Fibroblast of skin of scalp (primary cell): ENCODE measurements around the gene AKAP8L.

Source experiments
- DNase-seq: peaks from one replicate; pipeline ENCODE4 v3.0.0-alpha.2; 2013

Gene AKAP8L

DNA sequence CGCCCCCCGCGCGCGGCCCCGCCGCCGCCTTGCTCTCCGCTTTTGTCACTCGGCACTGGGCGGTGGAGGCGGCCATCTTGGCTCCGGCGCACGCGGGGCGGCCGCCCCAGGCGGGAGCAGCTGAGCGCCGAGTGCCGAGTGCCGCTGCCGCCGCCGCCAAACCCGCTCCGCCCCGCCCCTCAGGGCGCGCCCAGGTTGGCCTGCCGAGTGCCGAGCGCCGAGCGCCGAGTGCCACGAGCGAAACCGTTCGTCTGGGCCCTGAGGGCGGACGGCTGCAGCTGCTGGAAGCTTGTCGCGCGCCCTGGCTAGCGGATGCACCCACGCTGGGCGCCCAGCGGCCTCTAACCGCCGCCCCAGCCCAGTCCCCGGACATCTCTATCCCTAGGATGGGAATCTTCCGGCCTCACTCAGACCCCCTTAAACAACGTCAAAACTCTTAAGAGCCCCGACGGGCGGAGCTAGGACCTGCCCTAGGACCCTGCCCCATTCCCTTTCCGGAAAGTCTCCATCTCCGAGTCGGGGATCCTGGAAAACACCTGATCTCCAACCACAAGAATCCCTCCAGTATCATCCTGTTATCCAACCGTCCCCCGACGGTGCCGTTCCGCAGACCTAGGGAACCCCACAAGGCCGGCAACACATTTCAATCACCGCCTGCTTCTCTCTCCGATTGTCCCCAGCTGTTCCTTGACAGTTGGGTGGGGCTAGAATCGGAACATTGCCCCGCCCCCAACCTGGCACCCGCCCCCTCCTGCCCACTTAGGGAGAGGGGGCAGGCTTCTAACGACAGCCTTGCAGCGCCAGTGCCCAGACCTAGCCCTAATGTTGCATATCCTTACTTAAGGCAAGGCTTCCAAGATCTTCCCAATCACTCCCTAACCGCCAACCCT is 14.1 kb upstream of the AKAP8L start:
- DNase-seq: peak; percentile 93

DNA sequence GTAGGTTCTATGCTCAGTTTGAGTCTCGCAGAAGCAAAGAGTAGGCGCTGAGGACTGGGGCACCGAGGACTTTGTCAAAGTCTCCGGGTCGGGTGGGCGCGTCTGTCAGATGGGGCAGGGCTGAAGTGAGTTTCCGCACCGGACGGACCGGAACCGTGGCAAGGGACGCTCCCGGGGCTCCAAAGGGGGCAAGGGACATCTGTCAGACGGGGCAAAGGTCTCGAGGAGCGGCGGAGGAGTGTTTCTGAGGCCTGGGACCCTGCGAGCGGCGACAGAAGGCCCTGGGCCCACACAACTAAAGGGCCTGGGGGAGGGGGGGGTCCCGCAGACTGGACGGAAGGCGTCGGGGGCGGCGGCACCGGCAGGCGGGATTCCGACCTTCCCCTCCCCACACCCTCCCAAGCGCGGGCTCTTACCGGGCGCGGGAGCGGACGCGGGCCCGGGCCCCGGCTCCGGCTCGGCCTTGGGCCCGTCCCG is 13.3 kb upstream of the AKAP8L start:
- DNase-seq: no peak

DNA sequence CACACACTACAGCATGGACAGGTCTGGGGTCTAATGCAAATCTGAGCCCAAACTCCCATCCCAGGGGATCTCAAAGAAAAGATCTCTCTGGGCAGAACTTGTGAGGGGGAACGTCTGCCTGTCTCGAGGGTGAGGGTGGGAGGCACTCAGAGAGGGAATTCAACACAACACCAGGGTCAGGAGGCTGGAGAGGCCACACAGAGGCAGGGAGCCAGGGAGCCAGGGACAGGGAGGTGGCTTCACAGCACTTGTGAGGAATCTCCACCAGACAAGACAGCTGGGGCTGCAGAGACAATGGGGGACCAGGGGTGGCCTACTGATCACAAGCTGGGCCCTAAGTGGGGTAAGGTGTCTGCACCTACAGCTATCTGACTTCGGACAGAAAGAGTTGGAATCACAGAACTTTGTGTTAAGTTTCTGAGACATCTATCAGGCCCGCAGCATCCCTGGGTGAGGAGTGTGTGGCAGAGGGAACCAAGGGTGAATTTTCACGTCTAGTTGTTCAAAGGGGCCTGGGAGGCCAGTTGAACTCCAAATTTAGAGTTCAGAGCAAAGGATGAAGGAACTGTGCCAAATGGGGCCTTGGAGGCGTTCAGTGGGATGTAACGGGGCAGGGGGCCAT is 12.7 kb upstream of the AKAP8L start:
- DNase-seq: no peak

DNA sequence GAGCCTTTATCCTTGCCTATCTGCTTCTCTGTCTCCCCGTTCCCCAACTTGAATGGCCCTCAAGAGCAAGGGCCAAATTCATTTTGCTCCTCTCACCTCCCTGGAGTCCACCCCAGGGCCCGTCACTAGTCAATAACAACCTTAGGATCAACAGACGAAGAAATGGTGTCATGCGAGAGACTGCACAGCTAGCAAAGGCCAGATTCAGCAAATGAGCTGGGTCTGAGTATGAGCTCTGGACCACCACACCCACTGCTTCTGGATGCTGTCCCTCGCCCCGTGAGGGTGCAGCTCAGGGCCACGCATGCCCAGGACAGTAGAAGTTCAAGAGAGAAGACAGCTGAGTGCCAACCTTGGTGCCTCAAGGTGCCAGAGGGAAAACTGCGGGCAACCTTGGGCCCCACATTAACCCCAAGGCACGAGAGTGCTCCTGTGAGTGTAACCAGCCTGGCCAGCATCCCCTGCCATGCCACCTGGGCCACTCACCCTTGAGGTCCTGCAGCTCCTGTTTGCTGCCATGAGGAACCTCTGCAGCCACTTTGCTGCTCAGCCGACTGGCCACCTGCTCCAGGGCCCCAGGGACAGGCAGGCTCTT is 11.8 kb upstream of the AKAP8L start:
- no peak for DNase-seq

DNA sequence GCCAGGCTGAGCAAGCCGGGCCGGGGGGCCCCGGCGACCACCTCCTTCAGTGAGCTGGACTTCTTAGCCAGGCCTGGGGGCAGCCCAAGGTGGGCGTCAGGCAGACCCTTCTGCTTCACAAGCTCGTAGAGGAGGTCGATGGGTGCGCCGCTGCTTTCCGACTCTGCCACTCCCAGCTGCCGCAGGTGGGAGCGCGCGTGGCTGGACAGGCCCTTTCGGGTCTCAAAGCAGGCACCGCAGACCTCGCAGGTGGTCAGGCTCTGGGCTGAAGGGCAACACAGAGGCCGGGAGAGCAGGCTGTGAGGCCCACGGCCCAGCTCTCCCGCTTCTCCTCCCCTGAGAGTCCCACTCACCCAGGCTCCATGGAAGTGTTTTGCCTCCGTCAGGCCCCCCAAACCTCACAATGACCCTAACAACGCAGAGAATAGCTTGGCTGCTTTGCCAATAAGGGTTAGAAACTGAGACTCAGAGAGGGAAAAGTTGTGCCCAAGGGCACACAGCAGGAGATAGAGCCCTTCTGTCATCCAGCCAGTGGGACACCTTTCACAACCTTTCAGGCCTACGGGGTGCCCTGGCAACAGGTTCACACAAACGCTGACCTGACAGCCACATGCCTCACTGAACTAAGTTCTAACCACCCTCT is 11.2 kb upstream of the AKAP8L start:
- DNase-seq: no peak

DNA sequence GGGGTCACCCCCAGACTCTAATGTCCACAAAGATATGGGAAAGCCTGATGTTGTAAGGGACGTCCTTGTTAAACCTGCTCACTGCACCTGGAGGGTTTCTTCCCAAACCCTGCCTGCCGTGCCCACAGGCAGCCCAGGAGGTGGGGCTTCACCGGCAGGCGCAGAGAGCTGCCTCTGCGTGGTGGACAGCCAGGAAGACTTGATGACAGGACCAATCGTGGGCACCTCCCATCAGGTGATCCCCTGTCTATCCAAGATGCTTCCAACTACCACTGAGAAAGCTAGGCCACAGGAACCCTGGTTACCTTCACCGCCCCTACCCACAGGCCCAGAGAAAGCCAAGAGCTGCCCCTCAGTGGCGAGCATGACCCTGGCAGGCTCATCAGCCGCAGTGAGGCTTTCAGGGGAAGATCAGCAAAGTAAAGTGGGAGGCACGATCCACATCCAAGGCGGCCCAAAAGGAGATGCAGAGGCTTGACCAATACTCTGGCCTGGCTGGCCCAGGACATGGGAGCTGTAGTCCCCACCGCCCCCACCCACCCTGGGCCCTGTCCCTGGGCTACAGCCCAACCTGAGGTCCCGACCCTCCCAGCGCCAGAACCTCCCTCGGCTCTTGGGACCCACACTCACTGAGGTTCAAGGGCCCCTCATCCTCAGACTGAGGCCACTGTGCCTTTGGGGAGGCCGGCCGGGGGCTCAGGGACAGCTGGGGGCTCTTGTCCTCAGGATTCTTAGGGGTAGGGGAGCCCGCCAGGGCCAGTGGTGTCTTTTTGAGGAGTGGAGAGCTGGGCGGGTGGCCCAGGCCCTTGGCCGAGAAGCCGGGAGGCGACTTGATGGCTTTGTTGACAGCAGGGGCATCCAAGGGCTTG is 10.4 kb upstream of the AKAP8L start:
- DNase-seq: no peak

DNA sequence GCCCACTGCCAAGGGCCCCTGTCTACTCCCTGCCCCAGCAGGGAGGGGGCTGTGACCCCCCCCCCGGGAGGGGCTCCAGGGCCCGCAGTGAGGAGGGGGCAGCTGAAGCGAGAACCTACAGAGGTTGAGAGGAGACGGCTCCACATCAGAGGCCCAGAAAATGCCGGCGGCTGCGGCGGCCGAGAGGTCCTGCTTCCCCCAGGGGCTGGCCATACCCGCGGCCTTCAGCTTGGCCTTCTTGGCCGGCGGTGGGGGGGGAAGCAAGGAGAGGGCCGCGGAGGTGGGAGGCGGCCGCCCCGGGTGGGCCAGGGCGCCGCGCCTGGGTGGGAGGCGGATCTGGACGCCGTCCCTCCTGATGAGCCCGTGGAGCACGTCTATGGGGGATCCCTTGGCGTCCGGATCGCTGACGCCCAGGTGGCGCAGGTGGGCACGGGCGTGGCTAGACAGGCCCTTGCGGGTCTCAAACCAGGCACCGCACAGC is 9.2 kb upstream of the AKAP8L start:
- no peak for DNase-seq

- no peak for DNase-seq
Measured at GRCh38 chr19:15427350-15427700, 8.5 kb upstream of the AKAP8L start.

- DNase-seq: no peak
Measured at GRCh38 chr19:15426485-15427349, 7.9 kb upstream of the AKAP8L start.

GRCh38 chr19:15425321-15425950 is 6.6 kb upstream of the AKAP8L start:
- DNase-seq: no peak

- DNase-seq: no peak
Measured at GRCh38 chr19:15424692-15425272, 6.0 kb upstream of the AKAP8L start.

DNA sequence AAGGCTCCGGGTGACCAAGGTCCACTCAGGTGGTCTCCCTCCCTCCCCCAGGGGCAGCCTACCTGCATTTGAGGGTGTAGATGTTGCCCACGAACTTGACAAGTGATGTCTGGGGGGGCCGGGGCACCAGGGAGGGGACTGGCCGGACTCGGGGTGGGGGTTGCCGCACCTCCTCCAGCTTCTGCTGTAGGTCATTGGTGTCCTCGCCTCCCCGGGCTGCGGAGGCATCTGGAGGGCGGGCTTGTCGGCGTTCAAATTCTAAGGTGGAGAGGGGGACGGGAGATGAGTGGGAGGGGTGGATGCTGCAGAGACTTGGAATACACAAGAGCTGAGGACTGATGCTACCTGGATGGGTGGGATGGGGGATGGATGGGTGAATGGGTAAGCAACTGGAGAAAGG is 5.3 kb upstream of the AKAP8L start:
- DNase-seq: no peak

- no peak for DNase-seq
Measured at GRCh38 chr19:15423130-15423529, 4.3 kb upstream of the AKAP8L start.

DNA sequence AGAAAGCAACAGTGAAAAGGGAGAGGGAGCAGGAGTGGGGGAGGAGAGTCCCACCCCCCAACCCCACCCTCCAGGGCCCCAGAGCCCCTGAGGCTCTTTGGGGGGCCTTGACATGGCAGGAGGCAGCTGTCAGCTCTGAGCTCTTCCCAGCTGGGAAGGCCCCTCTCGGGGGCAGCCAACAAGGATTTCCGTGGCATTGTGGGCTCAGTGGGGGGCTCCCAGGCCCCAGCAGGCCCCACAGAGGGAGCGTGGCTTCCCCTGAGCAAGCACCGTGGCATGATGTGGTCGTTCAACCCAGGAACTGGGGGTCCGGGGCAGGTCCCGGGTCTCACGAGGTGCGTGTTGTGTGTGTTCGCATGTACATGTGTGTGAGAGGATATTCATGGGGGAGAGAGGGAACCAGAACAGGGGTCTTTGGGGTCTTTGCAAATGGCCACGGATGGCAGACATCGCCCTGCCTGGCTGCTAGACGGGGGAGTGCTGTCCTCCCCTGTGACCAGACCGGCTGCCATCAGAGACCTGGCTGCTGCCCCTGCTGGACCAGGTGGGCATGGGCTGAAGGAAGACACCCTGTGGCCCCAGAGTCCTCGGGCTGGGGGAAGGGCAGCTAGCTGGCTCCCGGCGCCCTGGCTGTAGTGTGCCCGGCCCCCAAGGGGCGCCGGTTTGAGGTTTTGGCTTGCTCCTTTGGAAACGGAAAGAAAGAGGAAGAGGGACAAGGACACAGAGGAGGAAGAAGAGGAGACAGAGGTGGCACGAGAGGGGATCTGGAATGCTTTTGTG is 3.7 kb upstream of the AKAP8L start:
- DNase-seq: no peak

DNA sequence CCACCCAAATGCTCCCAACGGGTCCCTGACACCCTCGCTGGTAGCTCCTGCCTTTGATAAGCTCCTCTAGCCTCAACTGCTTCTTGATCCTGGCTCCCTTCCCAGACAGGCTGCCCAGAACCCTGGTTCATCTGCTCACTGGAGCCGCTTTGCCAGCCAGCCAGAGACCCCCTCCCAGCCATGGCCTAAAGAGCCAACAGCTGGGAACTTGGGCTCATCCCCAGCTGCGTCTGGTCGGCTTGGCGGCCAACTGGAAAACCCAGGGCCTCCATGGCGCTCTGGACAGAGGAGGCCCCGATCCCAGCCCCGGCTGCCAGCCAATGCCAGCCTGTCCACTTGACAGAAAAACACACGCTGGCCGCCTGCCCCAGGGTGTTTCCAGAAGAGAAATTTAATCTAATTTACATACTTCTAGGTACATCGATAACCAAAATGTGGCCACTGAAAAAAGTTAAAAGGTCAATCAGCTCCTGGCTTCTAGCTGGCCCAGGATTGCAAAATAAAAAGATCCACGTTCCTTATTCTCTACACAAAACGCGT is 3.0 kb upstream of the AKAP8L start:
- no peak for DNase-seq

DNA sequence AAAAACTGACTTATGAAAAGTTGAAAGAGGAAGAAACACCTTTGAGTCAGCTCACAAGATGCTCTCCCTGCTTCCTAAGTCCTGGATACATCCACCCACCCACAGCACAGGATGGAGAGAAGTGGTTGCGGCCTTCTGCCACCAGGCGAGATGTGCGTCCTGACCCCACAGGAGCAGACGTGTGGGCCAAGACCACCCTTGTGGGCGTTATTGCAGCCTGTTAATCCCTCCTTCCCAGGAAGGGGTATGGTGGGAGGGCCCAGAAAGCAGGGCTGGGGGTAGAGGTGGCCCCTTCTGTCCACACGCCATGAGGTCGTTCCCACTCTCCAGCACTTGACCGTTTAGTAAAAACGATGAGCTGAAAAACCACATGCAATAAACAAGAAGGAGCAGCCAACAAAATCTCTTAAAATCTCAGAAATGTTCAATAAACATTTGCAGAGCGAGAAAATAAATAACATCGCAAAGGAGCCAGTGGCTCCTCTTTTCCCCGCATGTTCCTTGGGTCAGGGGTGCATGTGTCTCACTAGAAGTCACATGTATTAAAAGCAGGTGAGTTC is 2.4 kb upstream of the AKAP8L start:
- DNase-seq: no peak

- no peak for DNase-seq
Measured at GRCh38 chr19:15419413-15420025, 731 bp upstream of the AKAP8L start.

DNA sequence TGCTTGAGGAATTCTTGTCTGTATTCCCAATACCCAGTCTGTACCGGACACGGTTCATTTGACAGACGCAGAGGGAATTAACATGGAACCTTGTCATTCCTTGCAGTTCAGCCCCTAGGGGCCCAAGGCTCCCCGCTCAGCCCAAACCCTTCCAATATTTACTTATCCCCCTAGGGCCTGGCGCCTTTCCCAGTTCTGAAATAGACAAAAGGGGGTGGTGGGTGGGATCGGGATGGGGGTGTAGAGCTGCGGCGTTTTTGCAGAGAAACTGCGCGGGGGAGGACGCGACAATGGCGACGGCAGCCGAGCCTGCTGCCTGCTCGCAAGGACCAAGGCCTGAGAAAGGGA is 583 bp downstream of the AKAP8L start:
- DNase-seq: peak; percentile 63
